Activated gamma-delta T cell treated with Interleukin-2 at 50 U/mL for 16 hours (primary cell): ENCODE measurements around the gene IQSEC3.
"Not testable (repeated sequence)": the region's sequence is repeated elsewhere in the genome, so short reads cannot be mapped to it uniquely, and the experiment has no call there.

Experiments used
- DNase-seq: peaks from one replicate; pipeline ENCODE4 v3.0.0-alpha.2; 2020

The IQSEC3 gene

DNA sequence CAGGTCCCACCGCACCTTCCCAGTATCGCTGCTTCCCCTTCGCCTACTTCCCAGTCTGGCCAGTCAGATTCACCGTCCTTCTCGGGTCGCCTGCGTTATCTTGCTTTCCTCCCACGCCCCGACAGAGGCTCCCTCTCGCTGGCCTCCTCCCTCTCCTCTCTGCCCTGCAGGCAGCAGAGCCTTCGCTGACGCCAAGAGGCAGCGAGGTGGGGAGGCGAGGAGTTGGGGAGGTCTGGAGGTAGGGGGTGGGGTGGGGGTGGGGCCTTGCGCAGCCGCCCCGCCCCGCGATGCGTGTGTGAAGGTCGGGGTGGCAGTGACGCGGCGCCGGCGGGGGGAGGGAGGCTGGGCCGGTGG, at the start of gene IQSEC3:
Gene IQSEC3 (plus strand): TSS at position 340 of the 354 bp plus-strand sequence. CDS start 116 bp downstream, outside the sequence.
- DNase-seq = not testable (repeated sequence)

DNA sequence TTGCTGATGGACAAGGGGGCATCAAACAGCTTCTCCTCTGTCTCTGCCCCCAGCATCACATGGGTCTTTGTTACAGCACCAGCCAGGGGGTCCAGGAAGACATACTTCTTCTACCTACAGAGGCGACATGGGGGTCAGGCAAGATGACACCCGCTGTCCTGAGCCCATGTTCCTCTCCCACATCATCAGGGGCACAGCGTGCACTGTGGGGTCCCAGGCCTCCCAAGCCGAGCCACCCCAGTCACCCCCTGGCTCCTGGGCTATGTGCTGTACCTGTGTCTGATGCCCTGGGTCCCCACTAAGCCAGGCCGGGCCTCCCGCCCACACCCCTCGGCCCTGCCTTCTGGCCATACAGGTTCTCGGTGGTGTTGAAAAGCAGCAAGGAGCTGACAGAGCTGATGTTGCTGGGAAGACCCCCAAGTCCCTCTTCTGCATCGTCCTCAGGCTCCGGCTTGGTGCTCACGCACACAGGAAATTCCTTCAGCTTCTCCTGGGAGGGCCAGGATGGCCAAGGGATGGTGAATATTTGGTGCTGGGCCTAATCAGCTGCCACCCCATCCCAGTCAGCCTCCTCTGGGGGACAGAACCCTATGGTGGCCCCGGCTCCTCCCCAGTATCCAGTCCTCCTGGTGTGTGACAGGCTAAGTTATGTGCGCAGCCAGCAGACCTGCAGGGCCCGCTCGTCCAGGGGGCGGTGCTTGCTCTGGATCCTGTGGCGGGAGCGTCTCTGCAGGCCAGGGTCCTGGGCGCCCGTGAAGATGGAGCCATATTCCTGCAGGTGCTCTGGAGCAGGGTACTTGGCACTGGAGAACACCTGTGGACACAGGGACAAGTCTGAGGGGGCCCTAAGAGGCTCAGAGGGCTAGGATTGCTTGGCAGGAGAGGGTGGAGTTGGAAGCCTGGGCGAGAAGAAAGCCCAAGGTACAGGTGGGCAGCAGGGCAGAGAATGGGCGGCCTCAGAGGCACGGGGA, 48.9 kb upstream of the IQSEC3 start:
- not testable (repeated sequence) for DNase-seq

DNA sequence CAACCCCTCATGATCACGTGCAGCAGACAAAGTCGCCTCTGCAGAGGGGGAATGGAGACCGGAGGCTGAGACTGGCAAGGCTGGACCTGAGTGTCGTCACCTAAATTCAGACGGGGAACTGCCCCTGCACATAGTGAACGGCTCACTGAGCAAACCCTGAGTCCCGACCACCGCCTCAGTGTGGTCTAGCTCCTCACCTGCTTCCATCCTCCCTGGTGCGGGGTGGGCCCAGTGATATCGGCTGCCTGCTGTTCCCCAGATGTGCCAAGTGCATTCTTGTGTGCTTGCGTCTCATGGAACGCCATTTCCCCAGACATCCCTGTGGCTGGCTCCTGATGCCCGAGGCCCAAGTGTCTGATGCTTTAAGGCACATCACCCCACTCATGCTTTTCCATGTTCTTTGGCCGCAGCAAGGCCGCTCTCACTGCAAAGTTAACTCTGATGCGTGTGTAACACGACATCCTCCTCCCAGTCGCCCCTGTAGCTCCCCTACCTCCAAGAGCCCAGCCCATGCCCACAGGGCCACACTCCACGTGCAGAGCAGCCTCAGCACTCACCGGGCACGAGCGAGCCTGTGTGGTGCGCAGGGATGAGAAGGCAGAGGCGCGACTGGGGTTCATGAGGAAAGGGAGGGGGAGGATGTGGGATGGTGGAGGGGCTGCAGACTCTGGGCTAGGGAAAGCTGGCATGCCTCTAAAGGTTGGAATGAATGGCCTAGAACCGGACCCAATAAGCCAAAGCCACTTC, 47.6 kb upstream of the IQSEC3 start:
- DNase-seq = not testable (repeated sequence)

DNA sequence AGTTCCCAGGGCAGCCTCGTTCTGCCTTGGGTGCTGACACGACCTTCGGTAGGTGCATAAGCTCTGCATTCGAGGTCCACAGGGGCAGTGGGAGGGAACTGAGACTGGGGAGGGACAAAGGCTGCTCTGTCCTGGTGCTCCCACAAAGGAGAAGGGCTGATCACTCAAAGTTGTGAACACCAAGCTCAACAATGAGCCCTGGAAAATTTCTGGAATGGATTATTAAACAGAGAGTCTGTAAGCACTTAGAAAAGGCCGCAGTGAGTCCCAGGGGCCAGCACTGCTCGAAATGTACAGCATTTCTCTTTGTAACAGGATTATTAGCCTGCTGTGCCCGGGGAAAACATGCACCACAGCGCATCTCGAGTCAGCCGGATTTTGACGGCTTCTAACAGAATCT, 46.7 kb upstream of the IQSEC3 start:
- not testable (repeated sequence) for DNase-seq

DNA sequence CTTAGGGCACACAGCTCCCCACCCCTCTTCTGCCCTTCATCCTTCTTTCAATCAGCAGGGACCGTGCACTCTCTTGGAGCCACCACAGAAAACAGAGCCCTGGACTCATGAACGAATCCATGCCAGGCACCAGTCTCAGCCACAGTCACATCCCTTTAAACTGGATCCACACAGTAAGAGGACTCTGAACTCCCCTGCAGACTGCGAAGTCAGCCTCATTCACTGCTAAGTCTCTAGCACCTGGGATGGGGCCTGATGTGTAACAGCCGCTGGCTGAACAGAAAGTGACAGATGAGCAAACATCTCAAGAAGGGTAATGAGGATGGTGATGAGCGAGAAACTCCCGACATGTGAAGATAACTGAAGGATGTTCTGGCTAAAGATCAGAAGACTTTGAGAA, 45.8 kb upstream of the IQSEC3 start:
- DNase-seq = no peak

DNA sequence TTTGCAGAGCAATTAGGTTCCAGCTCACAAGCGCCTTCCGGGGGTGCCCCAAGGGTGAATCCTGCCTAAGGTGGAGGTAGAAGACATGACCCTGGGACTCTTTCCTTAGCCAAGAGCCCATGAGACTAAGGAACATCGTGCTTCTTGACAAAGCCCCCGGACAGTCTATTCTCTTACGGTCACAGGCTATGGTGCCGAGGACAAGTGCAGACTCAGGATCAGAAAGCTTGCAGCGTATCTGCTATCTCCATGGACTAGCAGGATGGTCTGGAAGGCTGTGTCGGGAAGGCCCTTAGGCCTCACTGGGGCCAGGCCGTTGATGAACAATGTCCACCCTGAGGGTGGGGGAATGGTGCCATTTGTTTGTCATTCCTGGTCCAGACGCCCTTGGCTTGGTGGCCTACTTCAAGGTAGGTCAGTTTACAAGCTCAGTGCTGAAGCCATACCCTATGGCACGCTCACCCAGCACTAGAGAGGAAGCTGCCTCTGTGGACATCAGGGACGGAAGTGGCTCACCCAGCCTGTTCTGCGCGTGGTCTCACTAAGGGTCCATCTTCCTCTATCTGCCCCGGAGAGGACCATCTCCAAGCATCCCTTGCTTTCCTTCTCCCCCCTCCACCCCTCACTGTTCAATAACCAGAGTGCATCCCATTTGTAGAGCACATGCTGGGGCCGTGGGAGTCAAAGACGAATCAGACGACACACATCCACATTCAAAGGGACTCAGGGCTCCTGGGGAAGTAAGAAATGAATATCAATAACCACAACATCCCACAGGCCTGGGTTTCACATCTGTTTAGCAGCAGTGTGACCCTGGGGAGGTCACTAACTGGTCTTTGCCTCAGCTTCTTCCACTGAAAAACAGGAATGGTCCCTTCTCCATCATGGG, 45.0 kb upstream of the IQSEC3 start:
- DNase-seq = no peak

DNA sequence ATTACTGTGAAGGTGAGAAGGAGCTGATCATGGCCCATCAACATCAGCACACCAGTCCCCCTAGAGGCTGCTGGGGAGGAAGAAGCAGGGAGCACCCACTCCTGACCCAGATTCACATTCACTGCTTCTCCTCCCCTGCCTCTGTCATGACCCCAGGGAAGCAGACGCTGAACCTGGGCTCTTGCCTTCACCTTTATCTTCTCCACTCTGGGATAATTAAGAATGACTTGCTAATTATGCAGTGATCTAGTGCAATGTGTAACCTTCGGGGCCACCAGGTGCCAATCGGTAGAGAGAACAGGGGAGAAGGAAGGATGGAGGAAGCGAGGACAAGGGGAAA, 44.4 kb upstream of the IQSEC3 start:
- DNase-seq = no peak

DNA sequence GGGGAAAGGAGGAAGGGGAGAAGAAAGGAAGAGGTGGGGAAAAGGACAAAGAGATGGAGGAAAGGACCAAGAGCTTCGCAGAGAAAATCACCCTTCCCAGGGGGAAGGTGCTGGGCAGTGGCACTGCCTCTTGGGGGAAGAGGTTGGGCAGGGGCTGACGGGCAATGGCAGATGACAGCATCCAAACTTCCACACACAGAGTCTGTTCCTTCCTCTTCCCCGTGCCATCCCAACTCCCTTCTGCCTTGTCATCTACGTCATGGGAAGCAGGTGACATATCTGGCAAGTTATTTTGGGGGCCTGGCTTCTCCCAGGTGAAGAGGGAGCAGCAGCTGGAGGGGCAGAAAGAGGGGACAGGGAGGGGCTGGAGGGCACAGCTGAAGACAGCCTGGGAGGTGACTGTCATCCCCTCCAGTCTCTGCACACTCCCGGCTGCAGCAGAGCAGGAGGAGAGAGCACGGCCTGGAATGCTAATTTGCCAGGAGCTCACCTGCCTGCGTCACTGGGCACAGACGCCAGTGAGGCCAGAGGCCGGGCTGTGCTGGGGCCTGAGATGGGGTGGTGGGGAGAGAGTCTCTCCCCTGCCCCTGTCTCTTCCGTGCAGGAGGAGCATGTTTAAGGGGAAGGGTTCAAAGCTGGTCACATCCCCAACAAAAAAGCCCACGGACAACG, 43.9 kb upstream of the IQSEC3 start:
- DNase-seq = no peak

DNA sequence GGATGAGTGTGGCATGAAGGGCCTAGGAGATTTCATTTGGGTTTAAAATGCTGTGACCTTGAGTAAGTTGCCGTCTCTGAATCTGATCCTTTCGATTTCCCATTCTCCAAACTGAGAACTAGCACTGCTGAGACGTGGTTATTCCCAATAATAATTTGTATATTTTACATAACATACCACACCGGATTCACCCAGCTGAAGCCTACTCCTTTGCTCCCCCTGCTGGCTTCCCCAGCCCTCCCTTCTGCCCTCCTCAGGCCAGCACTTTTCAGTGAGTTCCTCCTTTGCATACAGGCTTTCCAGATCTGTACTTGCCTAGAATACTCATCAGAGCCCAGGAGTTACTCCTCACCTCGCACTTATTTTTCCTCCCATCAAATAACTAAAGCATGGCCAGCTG, 38.7 kb upstream of the IQSEC3 start:
- not testable (repeated sequence) for DNase-seq

DNA sequence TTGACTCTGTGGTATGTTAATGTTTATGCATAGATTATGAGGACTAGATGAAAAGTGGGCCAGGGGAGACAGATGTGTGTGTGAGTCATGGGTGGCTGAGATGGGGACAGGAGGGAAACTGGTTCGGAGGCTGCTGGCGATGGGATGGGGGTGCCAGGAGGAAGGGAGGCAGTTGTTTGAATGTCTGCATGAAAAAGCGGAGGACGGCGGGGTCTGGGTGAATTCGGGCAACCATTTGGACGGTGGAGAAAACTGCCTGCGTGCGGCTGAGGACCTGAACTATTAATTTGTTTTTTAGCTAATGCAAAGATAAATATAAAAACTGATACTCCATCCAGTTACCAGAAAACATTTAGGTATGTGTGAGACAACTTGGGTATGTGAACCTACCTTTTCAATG, 27.8 kb upstream of the IQSEC3 start:
- not testable (repeated sequence) for DNase-seq

DNA sequence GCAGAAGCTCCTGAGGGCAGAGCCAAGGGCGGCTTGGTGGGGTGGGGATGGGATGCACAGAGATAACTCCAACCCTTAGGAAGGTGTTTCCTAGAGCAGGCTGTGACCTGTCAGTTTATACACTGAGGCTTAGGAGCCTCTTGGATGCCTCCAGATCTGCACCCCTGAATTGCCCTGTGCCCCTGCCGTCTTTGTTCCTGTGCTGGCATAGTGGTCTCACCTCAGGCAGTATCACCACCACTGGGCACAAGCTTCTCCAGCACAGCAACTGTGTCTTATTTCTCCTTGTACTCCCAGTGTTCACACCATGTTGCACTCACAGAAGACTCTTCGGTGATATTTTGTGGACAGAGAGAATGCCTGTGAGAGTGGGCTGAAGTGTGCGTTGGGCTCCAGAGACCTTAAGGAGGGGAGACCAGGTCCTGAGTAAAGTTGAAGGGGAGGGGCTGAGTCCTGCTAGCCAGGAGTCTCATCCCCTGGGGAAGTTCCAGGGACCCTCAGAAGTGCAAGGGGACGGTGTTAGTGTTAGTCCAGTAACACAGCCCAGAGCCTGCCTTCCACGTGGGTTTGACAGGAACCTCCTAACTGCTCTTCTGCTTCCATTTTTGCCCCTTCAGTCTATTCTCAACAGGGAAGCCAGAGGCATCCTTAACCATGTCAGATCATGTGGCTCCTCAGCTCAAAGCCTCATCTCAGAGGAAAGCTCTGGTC, 26.9 kb upstream of the IQSEC3 start:
- not testable (repeated sequence) for DNase-seq

DNA sequence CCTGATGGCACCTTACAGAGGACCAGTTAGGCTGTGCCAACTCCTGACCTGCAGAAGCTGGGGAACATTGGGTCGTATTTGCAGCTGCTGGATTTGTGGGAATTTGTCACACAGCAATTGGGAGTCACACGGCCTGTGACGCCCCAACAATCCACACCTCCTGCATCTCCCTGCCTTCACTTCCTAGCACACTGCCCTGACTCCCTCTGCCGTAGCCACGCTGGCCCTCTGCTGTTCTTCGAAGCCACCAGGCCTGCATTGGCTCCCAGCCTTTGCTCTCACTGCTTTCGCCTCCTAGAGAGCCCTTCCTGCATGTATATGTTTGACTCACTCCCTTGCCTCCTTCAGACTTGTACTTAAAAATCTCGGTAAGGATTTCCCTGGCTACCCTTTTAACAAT, 22.2 kb upstream of the IQSEC3 start:
- DNase-seq = not testable (repeated sequence)

DNA sequence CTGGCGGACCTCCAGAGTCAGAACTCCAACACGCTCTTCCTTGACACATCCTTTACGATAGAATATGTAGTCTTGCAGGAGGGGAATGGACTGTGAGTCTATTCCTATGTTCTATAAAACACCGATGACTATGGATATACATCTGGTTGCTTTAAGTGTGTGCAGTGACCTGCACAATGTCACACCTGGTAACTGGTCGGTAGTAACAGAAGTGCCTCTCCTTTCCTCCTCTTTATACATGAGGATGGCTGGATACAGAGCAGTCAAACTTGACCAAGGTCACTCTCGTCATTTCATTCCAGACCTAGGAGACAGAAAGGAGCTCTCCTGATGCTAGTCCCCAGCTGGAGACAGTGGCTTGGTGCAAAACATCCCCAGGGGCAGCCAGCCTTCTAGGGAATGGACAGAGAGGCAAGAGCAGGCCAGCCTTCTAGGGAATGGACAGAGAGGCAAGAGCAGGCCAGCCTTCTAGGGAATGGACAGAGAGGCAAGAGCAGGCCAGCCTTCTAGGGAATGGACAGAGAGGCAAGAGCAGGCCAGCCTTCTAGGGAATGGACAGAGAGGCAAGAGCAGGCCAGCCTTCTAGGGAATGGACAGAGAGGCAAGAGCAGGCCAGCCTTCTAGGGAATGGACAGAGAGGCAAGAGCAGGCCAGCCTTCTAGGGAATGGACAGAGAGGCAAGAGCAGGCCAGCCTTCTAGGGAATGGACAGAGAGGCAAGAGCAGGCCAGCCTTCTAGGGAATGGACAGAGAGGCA, 21.2 kb upstream of the IQSEC3 start:
- DNase-seq = not testable (repeated sequence)

DNA sequence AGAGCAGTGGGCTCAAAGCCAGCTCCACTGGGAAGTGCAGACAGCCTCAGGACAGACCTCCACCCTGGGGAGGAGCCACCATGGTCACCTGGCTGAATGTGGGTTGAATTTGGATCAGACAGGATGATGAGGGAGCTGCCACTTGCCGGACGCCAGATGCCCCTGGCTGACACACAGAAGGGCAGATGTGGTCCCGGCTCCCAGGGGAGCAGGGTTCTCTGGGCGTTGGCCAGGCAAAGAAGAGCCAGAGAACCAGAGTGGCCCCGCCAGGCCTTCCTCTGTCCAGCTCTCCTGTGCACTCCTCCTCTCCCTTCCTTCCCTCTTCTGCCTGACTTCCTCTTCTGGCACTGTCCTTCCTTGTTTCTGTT, 20.6 kb upstream of the IQSEC3 start:
- DNase-seq = not testable (repeated sequence)

DNA sequence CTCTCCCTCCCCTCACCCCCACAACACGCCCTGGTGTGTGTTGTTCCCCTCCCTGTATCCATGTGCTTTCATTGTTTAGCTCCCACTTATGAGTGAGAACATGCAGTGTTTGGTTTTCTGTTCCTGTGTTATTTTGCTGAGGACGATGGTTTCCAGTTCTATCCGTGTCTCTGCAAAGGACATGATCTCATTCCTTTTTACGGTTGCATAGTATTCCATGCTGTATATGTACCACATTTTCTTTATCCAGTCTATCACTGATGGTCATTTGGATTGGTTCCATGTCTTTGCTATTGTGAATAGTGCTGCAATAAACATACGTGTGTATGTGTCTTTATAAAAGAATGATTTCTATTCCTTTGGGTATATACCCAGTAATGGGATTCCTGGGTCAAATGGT, 20.0 kb upstream of the IQSEC3 start:
- DNase-seq = not testable (repeated sequence)

DNA sequence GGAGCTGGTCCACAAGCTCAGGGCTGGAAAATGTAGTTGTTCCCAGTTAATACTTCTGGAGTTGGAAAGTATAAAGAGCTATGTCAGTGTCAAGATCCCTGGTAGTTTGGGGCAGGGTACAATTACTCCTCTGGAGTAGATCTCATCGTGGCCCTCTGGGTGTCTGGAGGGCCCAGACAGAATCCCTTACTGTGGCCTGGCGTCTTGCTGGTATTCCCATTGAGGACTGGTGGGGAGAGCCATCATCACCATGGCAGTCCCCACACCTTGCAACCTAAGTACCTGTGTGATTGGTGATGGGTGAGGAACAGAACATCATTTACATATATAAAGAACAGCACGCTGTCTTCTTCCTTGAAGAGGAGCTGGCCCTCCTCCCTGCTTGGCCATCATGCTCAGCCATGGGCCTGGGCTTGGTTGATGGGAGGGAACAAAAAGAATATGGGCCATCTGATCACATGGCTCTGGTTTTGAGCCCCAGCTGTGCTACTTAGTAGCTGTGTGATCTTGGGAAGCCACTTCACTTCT, 18.8 kb upstream of the IQSEC3 start:
- not testable (repeated sequence) for DNase-seq

DNA sequence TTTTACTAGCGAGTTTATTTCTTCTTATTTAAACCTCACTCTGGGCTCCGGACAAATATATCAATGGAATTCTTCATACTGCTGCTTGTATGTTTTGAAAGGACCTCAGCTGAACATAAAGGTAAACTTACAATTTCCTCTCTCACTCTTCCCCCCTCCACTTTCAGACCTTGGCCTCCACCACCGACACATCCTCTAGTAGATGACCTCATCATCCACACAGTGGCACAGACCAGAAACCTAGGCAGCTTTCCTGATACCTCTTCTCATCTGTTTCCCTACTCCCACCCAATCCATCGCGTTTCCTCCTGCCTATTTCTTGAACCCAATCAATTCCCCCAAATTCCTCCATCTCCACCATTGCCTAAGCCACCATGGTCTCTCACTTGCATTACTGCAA, 17.4 kb upstream of the IQSEC3 start:
- DNase-seq = not testable (repeated sequence)

DNA sequence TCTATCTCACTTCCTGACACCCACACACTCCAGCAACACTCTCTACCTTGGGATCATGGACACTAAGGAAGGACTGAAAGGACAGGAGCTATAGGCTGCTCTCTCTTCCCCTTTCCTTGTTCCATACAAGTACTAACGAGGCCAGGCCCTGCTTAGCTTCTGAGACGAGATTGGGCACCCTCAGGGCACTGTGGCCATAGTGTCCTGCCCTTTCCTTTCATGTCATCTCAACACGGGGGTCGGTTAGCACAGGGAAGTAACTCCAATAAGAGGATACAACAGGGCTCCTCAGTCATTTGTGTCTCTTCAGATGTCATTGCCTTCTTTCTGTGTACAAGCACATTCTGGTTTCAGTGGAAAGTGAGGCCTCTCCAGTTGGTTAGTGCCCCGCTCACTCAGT, 15.5 kb upstream of the IQSEC3 start:
- not testable (repeated sequence) for DNase-seq

DNA sequence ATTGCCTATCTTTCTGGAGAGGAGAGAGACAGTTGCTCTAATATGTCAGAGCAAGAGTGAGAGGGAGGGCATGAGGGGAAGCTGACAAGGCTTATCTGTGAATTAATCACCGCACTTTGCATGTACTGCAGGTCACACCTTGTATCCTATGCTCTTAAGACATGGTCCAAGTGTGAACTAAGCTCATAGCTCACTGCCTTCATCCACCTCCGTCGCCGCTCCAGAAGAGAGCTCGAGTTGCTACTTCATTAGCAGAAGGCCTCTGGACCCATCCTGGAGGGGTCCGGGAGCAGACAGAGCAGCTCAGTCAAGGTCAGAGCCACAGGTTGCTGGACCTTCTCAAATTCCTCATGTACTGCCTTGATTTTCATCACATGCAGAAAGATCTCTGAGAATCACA, 14.6 kb upstream of the IQSEC3 start:
- DNase-seq = not testable (repeated sequence)

DNA sequence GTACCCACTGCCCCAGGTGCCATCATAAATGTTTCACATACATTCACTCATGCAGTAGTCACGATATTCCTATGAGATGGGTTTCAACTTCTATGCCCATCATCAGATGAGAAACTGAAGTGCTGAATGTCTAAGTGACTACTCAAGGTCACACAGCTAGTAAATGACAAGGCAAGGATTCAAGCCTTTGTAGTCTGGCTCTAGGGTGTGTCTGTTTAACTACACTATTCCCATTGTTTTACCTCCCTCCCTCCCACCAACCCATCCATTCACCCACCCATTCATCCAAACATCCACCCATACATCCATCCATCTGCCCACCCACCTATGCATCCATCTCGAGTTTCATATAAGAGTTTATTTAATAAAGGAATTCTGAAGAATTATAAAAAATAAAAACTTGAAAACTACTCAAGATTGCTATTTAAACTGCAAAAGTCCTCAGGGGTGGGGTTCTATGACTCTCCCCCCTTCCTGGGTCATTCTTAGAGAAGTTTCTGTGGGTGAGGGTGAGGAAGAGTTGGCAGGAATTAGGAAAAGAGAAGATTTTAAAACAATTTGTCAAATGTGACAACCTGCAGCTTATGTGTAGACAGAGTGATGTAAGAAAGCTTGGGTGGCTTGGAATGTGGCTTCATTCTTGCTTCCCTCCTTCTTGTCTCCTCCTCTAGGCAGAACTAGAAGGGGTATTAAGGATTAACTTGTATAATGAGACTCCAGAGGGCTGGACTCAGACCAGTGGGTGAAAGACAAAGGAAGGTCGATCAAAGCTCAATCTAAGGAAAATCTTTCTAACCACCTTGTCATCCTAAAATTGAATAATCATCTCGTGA, 13.4 kb upstream of the IQSEC3 start:
- not testable (repeated sequence) for DNase-seq
